Measurements from ENCODE around the gene RFX7. TPM values are rescaled to one million over a fixed set of nuclear protein-coding genes. Genes with fewer than 3 reads are reported as not detected.
"Not testable (repeated sequence)": the region's sequence is repeated elsewhere in the genome, so short reads cannot be mapped to it uniquely, and the experiment has no call there.

RFX7 gene
- 9.3 TPM for polyA plus RNA-seq (2013, experiment 1 of 2; ENCODE audit: insufficient read length)
- 11.7 TPM for polyA plus RNA-seq (2013, experiment 2 of 2; ENCODE audit: insufficient read length)

DNA sequence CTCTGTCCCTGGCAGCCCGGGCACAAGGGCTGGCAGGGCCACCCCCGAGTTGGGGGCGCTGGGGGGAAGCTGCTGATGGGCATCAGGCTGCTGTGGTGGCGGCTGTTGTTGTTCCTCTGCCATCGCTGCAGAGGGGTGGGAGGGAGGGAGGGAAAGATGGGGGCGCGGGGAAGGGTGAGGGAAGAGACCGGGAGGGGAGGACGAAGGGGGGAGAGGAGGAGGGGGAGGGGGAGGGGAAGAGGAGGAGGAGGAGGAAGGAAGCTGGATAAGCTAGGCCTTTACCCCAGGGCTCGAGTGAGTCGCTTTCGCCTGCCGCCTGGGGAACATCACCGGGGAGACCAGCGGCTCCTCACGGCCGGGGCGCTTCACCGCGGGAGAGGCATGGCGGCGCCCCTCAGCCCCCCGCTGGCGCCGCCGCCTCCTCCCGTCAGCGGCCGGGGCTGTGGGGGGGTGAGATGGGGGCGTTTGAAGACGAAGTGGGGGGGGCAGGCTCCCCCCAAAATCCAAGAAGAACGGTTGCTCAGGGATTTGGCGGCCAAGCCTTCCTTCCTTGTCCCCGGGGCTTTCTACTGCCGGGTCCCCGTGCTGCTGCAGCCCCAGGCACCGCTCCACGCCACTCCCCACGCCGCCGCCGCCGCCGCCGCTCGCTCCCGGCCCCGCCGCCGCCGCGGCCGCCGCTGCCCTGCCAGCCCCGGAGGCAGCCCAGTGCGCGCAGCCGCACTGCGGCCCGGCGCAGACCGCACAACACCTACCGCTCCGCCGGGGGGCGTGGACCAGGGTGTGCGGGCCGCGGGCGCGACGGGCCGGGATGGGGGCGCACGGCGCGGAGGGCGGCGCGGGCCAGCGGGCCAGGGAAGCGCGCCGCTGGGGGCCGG, at the start of gene RFX7:
Gene RFX7, minus strand, starts transcription at position 717 of the 875 bp plus-strand sequence. Its CDS starts 594 bp downstream, at position 123.
- peak; percentile 81 for DNase-seq

DNA sequence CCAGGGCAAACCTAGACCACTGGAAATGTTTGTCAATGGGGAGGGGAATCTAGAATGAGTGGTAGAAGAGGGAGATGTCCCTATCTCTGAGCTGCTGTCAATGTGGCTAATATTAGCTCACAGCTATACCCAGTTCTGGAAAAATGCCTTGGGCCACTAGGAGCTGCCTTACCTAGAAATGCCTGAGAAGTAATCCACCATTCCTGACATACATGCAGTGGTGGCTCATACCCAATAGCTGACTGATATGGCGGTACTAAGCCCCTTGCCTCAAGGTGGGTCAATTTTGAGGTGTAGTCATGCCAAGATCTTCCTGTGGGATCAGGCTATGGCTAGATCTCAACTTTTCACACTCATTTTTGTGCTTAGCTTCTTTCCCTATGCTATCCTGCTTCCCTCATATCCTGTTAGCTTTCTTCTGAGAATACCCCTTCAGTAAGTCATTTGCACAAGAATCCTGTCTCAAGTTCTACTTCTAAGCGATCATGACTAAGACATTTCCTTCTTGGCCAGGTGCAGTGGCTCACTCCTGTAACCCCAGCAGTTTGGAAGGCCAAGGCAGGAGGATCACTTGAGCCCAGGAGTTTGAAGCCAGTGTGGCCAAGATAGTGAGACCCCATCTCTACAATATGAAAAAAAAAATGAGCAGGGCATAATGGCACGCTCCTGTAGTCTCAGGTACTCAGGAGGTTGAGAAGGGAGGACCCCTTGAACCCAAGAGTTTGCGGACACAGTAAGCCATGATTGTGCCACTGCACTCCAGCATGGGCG, 49.1 kb upstream of the RFX7 start:
- no peak for DNase-seq

DNA sequence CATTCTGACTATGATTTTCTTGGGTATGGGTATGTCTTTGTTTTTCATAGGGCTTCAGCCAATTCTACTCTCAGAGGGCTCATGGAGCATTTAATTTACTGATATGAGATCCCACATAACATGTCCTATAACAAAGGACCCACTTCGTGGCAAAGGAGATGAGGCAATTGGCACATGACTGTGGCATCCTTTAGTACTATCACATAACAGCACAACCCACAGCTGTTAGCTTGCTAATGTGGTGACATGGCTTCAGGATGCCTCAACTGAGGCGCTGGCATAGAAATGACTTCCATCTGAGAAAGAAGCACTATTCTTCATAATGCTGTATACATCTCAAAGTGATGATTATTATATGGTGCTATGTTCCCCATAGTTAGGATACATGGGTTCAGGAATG, 48.1 kb upstream of the RFX7 start:
- no peak for DNase-seq

DNA sequence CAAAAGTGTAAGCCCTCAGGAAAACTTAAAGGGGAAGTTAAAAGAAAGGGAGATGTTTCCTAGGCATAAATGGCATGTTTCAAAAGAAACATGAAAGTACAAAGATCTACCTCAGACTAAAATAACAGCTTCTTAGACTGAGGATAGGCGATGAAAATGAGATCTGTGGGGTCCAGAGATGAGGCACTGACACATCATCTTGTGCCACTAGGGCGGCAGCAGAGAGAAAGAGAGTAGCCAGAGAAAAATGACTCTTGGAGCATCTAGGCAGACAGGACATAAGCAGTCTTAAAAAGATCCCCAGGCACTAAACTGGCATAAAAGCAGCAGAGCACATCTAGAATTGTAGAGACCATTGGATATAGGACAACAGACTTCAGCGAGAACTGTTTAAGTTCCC, 42.5 kb upstream of the RFX7 start:
- no peak for DNase-seq

DNA sequence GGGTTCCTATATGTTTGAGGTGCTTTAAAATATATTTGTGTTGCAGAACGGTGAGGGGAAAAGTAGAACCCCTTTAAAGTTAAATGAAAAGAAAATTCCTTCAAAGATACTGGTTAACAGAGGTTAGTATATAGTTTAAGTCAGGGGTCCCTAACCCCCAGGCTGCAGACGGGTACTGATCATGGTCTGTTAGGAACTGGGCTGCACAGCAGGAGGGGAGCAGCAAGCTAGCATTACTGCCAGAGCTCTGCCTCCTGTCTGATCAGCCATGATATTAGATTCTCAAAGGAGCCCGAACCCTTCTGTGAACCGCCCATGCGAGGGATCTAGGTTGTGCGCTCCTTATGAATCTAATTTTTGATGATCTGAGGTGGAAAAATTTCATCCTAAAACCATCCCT, 37.5 kb upstream of the RFX7 start:
- no peak for DNase-seq

DNA sequence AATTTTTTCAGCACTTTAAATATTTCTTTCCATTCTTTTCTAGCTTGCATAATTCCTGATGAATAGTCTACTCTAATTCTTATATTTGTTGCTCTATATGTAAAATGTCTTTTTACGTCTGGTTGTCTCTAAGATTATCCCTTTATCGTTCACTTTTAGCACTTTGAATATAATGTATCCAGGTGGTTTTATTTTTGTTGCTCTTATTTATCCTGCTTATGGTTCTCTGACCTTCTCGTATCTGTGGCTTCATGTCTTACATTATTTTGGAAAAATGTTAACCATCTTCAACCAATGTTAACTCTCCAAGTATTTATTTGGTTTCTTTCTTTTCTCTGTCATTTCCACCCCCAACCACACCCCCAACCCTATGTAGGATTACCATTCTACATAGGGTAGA, 30.0 kb upstream of the RFX7 start:
- no peak for DNase-seq

DNA sequence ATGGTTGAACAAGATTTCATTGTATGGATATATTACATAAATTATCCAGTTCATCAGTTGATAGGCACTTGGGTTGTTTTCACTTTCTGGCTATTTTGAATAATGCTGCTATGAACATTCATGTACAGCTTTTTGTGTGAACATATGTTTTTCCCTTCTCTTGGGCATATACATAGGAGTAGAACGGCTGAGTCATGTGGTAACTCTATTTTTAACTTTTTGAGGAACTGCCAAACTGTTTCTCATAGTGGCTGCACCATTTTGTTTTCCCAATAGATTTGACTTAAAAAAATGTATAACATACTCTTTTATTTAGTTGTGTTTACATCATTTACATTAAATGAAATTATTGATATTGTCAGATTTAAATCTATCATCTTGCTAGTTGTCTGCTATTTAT, 28.8 kb upstream of the RFX7 start:
- peak; percentile 22 for DNase-seq

- not testable (repeated sequence) for DNase-seq
Observed at GRCh38 chr15:56266465-56266864, 22.8 kb upstream of the RFX7 start.

DNA sequence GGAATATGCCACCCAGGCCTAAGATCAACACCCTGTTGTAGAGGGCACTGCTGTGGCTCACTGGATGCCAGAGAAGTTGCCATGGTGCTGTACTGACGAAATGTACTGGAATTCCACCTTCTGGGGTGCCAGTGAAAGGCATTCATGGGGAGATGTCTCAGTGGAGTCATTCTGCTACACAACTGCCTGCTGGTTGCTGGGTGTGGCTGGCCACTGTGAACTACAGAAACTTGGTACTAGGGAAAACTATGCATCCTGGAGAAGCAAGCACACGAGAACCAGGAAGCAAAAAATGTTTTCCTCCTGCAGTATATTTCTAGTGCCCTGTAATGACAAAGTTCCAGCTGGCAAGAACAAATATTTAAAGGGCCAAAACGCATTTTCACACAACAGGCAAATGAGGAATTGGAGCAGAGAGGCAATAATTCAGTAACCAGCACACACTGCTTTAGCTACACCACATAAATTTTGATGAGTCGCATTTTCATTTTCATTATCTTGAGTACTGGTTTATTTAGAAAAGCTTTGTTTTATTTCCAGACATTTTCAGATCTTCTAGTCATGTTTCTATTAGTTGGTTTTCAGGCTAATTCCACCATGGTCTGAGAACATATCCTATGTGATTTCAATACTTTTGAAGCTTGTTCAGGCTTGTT, 18.3 kb upstream of the RFX7 start:
- DNase-seq: no peak

- not testable (repeated sequence) for DNase-seq
Observed at GRCh38 chr15:56257306-56257705, 13.6 kb upstream of the RFX7 start.

- no peak for DNase-seq
Observed at GRCh38 chr15:56254265-56254664, 10.6 kb upstream of the RFX7 start.

- no peak for DNase-seq
Observed at GRCh38 chr15:56252386-56252785, 8.7 kb upstream of the RFX7 start.

GRCh38 chr15:56251315-56252095, 7.8 kb upstream of the RFX7 start:
- no peak for DNase-seq

GRCh38 chr15:56250626-56251025, 6.9 kb upstream of the RFX7 start:
- no peak for DNase-seq

GRCh38 chr15:56249092-56249491, 5.4 kb upstream of the RFX7 start:
- DNase-seq: peak; percentile 69

- no peak for DNase-seq
Observed at GRCh38 chr15:56248311-56248992, 4.8 kb upstream of the RFX7 start.

- no peak for DNase-seq
Observed at GRCh38 chr15:56247266-56247665, 3.6 kb upstream of the RFX7 start.

GRCh38 chr15:56245871-56246814, 2.5 kb upstream of the RFX7 start:
- DNase-seq: peak; percentile 90

DNA sequence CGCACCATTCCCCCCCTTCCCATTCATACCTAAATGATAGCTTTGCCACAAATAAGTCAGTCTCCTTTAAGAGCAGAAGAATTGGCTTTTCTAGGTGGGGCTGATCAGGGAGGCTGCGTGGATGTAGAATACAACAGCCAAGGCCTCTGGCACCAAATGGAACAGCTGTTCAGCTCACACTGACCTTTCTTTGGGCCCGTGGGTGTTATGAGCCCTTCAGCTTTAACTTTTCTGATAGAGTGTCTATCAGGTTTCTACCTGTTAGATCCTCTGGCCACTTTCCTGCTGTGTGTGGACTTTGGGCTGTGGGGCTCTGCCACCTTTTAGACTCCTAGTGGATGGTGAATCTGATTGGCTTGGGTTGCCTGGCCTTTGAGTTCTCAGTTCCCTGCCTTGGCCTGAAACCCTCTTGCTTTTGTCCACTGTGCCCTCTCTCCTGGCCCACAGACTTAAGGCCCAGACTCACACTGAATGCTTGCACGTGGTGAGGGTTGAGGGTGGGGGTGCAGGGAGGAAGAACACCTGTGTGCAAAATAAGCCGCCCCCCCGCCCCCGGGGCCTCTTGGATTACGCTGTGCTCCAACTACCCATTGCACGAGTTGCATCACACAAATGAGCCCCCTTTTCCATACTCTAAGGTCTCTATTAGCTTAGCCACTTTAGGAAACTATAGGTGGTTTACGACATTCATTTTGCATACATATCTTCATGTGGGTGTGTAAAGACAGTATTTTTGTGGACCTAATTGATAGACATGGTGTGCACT, 1.3 kb upstream of the RFX7 start:
- no peak for DNase-seq
